Neural progenitor cell (in vitro differentiated cells): ENCODE data around the gene GUCA2B.

ENCODE experiments used
- CTCF ChIP-seq: fragments of 200-600 bp; sonication (generic); IDR thresholded peaks from 2 replicates; pipeline ENCODE4 v1.5.1; 2017; ENCODE audit warnings: antibody characterized with exemption, mild to moderate bottlenecking
- EZH2 ChIP-seq: fragments of 200-600 bp; sonication (generic); IDR thresholded peaks from 2 replicates; pipeline ENCODE4 v1.6.1; 2017; ENCODE audit warnings: antibody characterized with exemption, mild to moderate bottlenecking, moderate library complexity

DNA sequence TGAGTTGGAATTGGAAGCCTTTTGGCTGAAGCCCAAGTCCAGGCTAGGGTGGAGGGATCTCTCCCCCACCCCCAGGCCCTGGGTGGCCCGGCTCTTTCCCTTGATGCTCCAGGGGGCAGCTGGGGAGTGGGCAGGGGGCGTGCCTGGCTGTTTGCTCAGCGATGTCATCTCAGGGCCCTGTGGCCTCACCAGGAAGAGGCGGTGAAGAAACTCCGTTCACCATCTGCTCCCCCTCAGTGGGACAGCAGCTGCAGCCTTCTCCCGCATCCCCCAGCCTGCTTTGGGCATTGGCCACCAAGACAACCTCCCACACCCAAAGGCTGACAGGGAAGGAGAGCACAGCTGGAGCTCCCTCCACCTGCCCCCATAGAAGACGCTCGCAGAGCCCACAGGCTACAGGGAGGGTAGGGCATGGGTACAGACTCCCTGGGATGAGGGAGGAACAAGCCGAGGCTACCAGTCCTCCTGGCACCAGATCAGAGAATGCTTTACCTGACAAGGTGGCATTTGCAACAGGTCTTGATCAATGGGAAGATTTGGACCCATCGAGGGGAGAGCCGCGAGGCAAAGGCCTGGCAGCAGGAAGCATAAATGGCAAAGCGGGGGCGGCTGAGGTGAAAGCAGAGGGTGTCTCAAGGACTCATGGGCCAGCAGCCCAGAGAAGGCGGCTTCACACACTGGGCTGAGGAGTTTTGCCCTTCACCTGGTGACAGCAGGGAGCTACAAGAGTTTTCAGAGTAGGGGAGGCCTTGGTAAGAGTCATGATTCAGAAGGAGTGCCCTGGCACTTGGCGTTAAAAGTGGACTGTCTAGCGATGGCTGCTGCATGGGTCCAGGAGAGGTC is 17.8 kb downstream of the GUCA2B start:
- TF ChIP-seq CTCF (no peak), EZH2 (no peak)
